Measurements from ENCODE around the gene TSSK2. TPM values are rescaled to one million over a fixed set of nuclear protein-coding genes. Genes with fewer than 3 reads are reported as not detected.

The TSSK2 gene
- total and polyA plus RNA-seq, 8 donors, result 0.67 TPM; not detected in 7

- intact Hi-C loops (cut with DNase I), result no loop called here
- H3K9me3 ChIP-seq, result no peaks in the 10 kb centered on the region
- H3K27ac ChIP-seq, result peak overlapping the region; percentile 83 to 93
- ATAC-seq, result no peak
- H3K36me3 ChIP-seq, result no peaks in the 10 kb centered on the region
- peaks cover 23 to 78% of the 10 kb centered on the region in 2 donors for H3K4me1 ChIP-seq
- no peak for DNase-seq
- H3K4me3 ChIP-seq, result no peak overlapping the region
- no peak for TF ChIP-seq CTCF (IDR thresholded peaks at IDR 0.05)
- no peaks in the 10 kb centered on the region for H3K27me3 ChIP-seq
Observed at GRCh38 chr22:19110646-19111045, 20.5 kb upstream of the TSSK2 start.

GRCh38 chr22:19111140-19111539 lies 20.0 kb upstream of the TSSK2 start:
- H3K4me1 ChIP-seq, result peaks cover 23 to 78% of the 10 kb centered on the region in 2 donors
- H3K27me3 ChIP-seq, result no peaks in the 10 kb centered on the region
- no peak for TF ChIP-seq CTCF (IDR thresholded peaks at IDR 0.05)
- DNase-seq, result peak in 1 of 4 donors; percentile 23
- intact Hi-C loops (cut with DNase I), result no loop called here
- no peak for ATAC-seq
- no peaks in the 10 kb centered on the region for H3K9me3 ChIP-seq
- peak overlapping the region in 1 of 2 donors; percentile 93 for H3K27ac ChIP-seq
- H3K36me3 ChIP-seq, result no peaks in the 10 kb centered on the region
- H3K4me3 ChIP-seq, result no peak overlapping the region

GRCh38 chr22:19111584-19111983 lies 19.5 kb upstream of the TSSK2 start:
- Histone ChIP-seq H3K9me3 (no peaks in the 10 kb centered on the region), H3K4me1 (peaks cover 21 to 78% of the 10 kb centered on the region in 2 donors), H3K36me3 (no peaks in the 10 kb centered on the region), H3K4me3 (no peak overlapping the region), H3K27me3 (no peaks in the 10 kb centered on the region), H3K27ac (peak overlapping the region in 1 of 2 donors; percentile 93)
- no peak for ATAC-seq
- no peak for DNase-seq
- intact Hi-C loops (cut with DNase I), result no loop called here
- TF ChIP-seq CTCF (IDR thresholded peaks at IDR 0.05), result no peak

GRCh38 chr22:19113429-19113828 lies 17.7 kb upstream of the TSSK2 start:
- Histone ChIP-seq H3K36me3 (no peaks in the 10 kb centered on the region), H3K9me3 (no peaks in the 10 kb centered on the region), H3K27ac (no peak overlapping the region), H3K4me1 (peaks cover 27 to 78% of the 10 kb centered on the region in 2 donors), H3K27me3 (no peaks in the 10 kb centered on the region), H3K4me3 (no peak overlapping the region)
- DNase-seq (peak in 1 of 4 donors; percentile 5), ATAC-seq (no peak)
- no peak for TF ChIP-seq CTCF (IDR thresholded peaks at IDR 0.05)
- intact Hi-C loops (cut with DNase I), result no loop called here

- no peaks in the 10 kb centered on the region for H3K27me3 ChIP-seq
- ATAC-seq, result no peak
- peaks cover 26 to 78% of the 10 kb centered on the region in 2 donors for H3K4me1 ChIP-seq
- H3K36me3 ChIP-seq, result no peaks in the 10 kb centered on the region
- TF ChIP-seq CTCF (IDR thresholded peaks at IDR 0.05), result no peak
- no peak overlapping the region for H3K27ac ChIP-seq
- H3K4me3 ChIP-seq, result no peak overlapping the region
- intact Hi-C loops (cut with DNase I), result no loop called here
- DNase-seq, result no peak
- H3K9me3 ChIP-seq, result no peaks in the 10 kb centered on the region
Observed at GRCh38 chr22:19114984-19115552, 16.0 kb upstream of the TSSK2 start.

All from left lung (tissue), 10 donors.